C4-2B (cell line): ENCODE results near the gene DEPDC1B.

Source experiments
- CTCF ChIP-seq: fragments of 450-650 bp; conservative IDR thresholded peaks from 2 replicates; pipeline ENCODE4 v1.5.1; 2017; ENCODE audit warnings: mild to moderate bottlenecking
- ZFX ChIP-seq: fragments of 450-650 bp; IDR thresholded peaks from 2 replicates; pipeline ENCODE4 v1.6.1; 2017

- TF ChIP-seq CTCF (no peak), ZFX (no peak)
These were observed 14.9 kb downstream of the DEPDC1B start for GRCh38 chr5:60685028-60685427.
